ENCODE data around the gene GRID2. TPM values are rescaled to one million over a fixed set of nuclear protein-coding genes. Genes with fewer than 3 reads are reported as not detected.

Gene GRID2
- total and polyA plus RNA-seq, 2 of the 13 experiments (the other 11 are each of a cell fraction or from before 2014, with no cell fraction given): not detected

GRCh38 chr4:93320356-93320755, 1016.6 kb downstream of the GRID2 start:
- no peaks in the 10 kb centered on the region for H3K79me2 ChIP-seq (ENCODE audit: insufficient read depth, low read length)
- no peak for FAIRE-seq

More at GRCh38 chr4:93320356-93320755, 1016.6 kb downstream of the GRID2 start:
- intact Hi-C loops (cut with micrococcal nuclease; ENCODE audit: unreplicated experiment): no loop called here
- DNase-seq (ENCODE audit: low spot score) (no peak), ATAC-seq (no peak)
- H3K27ac ChIP-seq (ENCODE audit: extremely low read length, insufficient read depth, low read length): no peak overlapping the region
- no TSS peak for BruUV-seq (replicated peaks)
- POLR2A ChIA-PET: no interaction called here
- no peaks in the 10 kb centered on the region for H4K20me1 ChIP-seq (ENCODE audit: insufficient read depth, low read length)
- no peaks in the 10 kb centered on the region for H3K9me3 ChIP-seq (ENCODE audit: low read length)
- H3K4me1 ChIP-seq (ENCODE audit: insufficient read depth, low read length): no peaks in the 10 kb centered on the region
- H3K4me2 ChIP-seq (ENCODE audit: low read depth, low read length): no peak overlapping the region
- in situ Hi-C loops (cut with HindIII; ENCODE audit: extremely low pct_ligation_motif_present, low pct_unique_long_range_greater_than_20kb): no loop called here
- H3K4me3 ChIP-seq (replicated peaks in 1 of 3; ENCODE audit: insufficient read depth in 1 of 3, low read depth in 2 of 3, low read length in 3 of 3): no peak overlapping the region
- H3K27me3 ChIP-seq (ENCODE audit: control insufficient read depth in 1 of 2, insufficient read depth in 2 of 2, low read length in 2 of 2): no peaks in the 10 kb centered on the region
- no peak overlapping the region for H3K9ac ChIP-seq (ENCODE audit: insufficient read depth, low read depth, low read length)
- TF ChIP-seq HNF4A (CRISPR knock-in tag; IDR thresholded peaks at IDR 0.05): no peak
- TF ChIP-seq RFXAP (CRISPR knock-in tag; IDR thresholded peaks at IDR 0.05; ENCODE audit: borderline replicate concordance): no peak
- no peak for TF ChIP-seq ARNT (IDR thresholded peaks at IDR 0.05)
- no peak for TF ChIP-seq PCBP1 (IDR thresholded peaks at IDR 0.05; ENCODE audit: borderline replicate concordance, low read depth, low read length)
- TF ChIP-seq RBM22 (optimal IDR thresholded peaks at IDR 0.05; ENCODE audit: low read length): no peak
- TF ChIP-seq SIN3A (IDR thresholded peaks at IDR 0.05; ENCODE audit: borderline replicate concordance, low read depth, low read length): no peak
- TF ChIP-seq ZNF512B (CRISPR knock-in tag; IDR thresholded peaks at IDR 0.05; ENCODE audit: borderline replicate concordance): no peak
- no peak for TF ChIP-seq ZNF383 (CRISPR knock-in tag; IDR thresholded peaks at IDR 0.05; ENCODE audit: borderline replicate concordance)
- TF ChIP-seq KLF9 (CRISPR knock-in tag; IDR thresholded peaks at IDR 0.05; ENCODE audit: low read depth): no peak
- H2AFZ ChIP-seq (ENCODE audit: low read length): no peak overlapping the region
- CTCF ChIA-PET (ENCODE audit: low intra/inter-chr PET ratio, low total read pairs): no interaction called here
- no peaks in the 10 kb centered on the region for H3K36me3 ChIP-seq (replicated peaks in 1 of 2; ENCODE audit: control insufficient read depth in 1 of 2, insufficient read depth in 2 of 2, low read length in 2 of 2)

Data from HepG2 (cell line).